ENCODE results near the gene CNTN4. TPM values are rescaled to one million over a fixed set of nuclear protein-coding genes. Genes with fewer than 3 reads are reported as not detected.

Gene CNTN4
- total and polyA plus RNA-seq, 2 experiments from 2014 or later, result 5.6 to 7.9 TPM

DNA sequence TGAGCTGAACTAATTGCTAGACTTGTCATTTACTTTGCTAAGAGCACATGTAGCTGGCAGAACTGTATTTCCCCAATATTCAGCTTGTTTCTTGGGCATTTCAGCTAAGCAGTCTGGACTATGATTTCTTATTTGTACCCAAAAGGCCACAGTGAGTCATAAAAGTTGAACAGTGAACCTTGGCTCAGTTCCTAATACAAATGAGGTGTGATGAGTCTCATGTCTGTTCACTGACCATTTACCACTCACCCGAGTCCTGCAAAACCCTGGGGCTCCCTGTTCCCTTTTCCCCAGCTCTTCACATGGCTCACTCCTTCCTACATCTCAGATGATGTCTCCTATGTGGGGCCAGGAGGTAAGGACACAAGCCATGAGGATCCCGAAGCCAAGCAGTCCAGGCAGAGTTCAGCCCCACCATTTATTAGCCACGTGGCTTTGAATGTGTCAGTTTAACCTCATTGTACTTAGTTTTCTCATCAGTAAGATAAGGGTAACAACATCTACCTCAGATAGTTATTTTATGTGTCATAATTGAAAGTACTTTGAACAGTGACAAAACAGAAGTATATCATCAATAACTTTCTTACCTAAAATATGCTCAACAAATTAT lies 772.2 kb downstream of the CNTN4 start:
- H3K4me1 ChIP-seq (ENCODE audit: low read depth), result no peaks in the 10 kb centered on the region
- TF ChIP-seq, protein P1, sequence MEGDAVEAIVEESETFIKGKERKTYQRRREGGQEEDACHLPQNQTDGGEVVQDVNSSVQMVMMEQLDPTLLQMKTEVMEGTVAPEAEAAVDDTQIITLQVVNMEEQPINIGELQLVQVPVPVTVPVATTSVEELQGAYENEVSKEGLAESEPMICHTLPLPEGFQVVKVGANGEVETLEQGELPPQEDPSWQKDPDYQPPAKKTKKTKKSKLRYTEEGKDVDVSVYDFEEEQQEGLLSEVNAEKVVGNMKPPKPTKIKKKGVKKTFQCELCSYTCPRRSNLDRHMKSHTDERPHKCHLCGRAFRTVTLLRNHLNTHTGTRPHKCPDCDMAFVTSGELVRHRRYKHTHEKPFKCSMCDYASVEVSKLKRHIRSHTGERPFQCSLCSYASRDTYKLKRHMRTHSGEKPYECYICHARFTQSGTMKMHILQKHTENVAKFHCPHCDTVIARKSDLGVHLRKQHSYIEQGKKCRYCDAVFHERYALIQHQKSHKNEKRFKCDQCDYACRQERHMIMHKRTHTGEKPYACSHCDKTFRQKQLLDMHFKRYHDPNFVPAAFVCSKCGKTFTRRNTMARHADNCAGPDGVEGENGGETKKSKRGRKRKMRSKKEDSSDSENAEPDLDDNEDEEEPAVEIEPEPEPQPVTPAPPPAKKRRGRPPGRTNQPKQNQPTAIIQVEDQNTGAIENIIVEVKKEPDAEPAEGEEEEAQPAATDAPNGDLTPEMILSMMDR (IDR thresholded peaks at IDR 0.05; ENCODE audit: low read depth, low read length), result no peak
- no peaks in the 10 kb centered on the region for H3K36me3 ChIP-seq
- H3K27me3 ChIP-seq, result no peaks in the 10 kb centered on the region
- no peaks in the 10 kb centered on the region for H3K9me3 ChIP-seq (ENCODE audit: low read depth)
- no peak overlapping the region for H3K4me3 ChIP-seq
- no peak overlapping the region for H3K27ac ChIP-seq
- DNase-seq (ENCODE audit: low read depth in 1 of 2, low spot score in 1 of 2), result no peak

DNA sequence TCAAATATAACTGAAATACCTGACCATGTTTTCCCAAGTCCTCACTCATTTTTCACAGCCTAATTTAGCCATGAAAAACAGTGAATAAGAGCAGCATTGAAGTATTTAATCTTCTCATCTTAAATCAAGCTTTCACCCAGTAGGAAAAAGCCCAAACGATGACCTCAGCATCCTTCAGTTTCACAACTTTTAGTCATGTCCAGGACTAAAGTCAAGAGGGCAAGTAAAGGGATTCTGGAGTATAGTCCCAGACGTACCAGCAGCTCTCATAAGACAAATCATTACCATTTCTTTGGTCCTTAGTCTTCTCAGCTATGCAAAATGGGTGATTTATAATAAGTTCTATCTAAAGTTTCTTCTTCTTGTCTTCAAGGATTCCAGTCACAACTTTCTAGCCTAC lies 774.2 kb downstream of the CNTN4 start:
- no peaks in the 10 kb centered on the region for H3K4me1 ChIP-seq (ENCODE audit: low read depth)
- no peak overlapping the region for H3K4me3 ChIP-seq
- no peaks in the 10 kb centered on the region for H3K9me3 ChIP-seq (ENCODE audit: low read depth)
- no peaks in the 10 kb centered on the region for H3K36me3 ChIP-seq
- no peak overlapping the region for H3K27ac ChIP-seq
- TF ChIP-seq, protein P1 (IDR thresholded peaks at IDR 0.05; ENCODE audit: low read depth, low read length), result no peak
- H3K27me3 ChIP-seq, result no peaks in the 10 kb centered on the region
- no peak for DNase-seq (ENCODE audit: low read depth in 1 of 2, low spot score in 1 of 2)

DNA sequence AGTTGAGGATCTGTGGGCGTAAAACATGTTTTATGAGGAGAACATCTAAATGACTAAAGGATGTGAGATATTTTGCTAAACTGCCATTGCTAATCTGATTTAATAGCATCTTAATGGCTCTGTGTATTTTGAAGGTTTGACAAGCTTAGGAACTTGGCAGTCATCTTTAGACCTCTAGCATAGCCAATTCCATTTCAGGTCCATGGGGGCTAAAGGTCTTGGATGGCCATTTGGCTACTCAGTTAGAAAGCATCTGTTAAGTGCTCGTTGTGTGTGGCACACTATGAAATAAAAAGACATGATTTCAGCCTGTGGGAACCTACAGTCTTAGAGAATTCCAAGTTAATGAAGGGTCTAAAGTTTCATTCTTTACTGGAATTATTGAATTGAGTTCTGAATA lies 775.3 kb downstream of the CNTN4 start:
- Histone ChIP-seq H3K4me1 (ENCODE audit: low read depth) (no peaks in the 10 kb centered on the region), H3K27ac (no peak overlapping the region), H3K36me3 (no peaks in the 10 kb centered on the region), H3K4me3 (no peak overlapping the region), H3K9me3 (ENCODE audit: low read depth) (no peaks in the 10 kb centered on the region), H3K27me3 (no peaks in the 10 kb centered on the region)
- TF ChIP-seq, protein P1 (IDR thresholded peaks at IDR 0.05; ENCODE audit: low read depth, low read length), result no peak
- no peak for DNase-seq (ENCODE audit: low read depth in 1 of 2, low spot score in 1 of 2)

DNA sequence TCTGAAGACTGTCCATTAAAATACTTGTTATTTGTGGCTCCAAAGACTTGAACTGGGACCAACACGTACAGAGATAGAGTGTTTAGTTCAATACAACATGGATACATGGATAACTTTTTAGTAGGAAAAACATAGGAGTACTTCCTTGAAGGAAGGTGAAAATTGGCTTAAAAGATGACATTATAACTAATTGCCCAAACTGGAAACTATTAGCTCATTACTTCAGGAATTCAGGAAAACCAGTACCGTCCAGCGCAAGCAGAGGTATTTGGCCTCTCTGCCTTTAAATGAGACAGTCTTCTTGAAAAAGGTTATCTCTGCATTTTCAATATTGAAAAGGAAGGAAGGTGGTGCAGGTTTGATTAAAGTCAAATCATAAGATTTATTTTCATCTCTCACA lies 777.0 kb downstream of the CNTN4 start:
- TF ChIP-seq, protein P1 (IDR thresholded peaks at IDR 0.05; ENCODE audit: low read depth, low read length), result no peak
- Histone ChIP-seq H3K27ac (no peak overlapping the region), H3K27me3 (no peaks in the 10 kb centered on the region), H3K9me3 (ENCODE audit: low read depth) (no peaks in the 10 kb centered on the region), H3K4me3 (no peak overlapping the region), H3K36me3 (no peaks in the 10 kb centered on the region), H3K4me1 (ENCODE audit: low read depth) (no peaks in the 10 kb centered on the region)
- no peak for DNase-seq (ENCODE audit: low read depth in 1 of 2, low spot score in 1 of 2)

DNA sequence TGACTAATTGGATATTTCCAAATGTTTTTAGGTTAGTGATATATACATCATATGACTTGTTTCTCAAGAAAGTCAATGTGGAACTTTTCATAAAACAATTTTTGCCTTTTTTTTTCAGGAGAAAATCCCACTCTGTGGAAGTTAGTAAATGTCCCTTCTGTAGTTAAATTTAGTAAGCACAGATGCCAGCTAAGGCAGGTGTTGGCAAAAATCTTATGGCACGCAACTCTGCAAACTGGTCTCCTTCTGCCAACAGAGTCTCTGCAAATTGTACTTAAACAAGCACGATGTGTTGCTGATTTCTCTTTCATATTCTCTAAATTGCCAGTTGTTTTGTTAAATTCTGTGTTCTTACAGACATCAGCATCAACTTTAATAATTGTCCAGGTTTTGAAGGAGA lies 777.7 kb downstream of the CNTN4 start:
- Histone ChIP-seq H3K36me3 (no peaks in the 10 kb centered on the region), H3K9me3 (ENCODE audit: low read depth) (no peaks in the 10 kb centered on the region), H3K4me3 (no peak overlapping the region), H3K27ac (no peak overlapping the region), H3K27me3 (no peaks in the 10 kb centered on the region), H3K4me1 (ENCODE audit: low read depth) (no peaks in the 10 kb centered on the region)
- TF ChIP-seq, protein P1 (IDR thresholded peaks at IDR 0.05; ENCODE audit: low read depth, low read length), result no peak
- no peak for DNase-seq (ENCODE audit: low read depth in 1 of 2, low spot score in 1 of 2)

Data from cardiac muscle cell (in vitro differentiated cells and primary cell).